Heart left ventricle (tissue), 13 donors: ENCODE measurements around the gene TPD52L2.

Experiments
- CTCF ChIP-seq, 12 donors: fragments of 200-600 bp; sonication (generic) in 4 of 12; IDR thresholded peaks; one replicate each; pipeline versions ENCODE4 v1.5.0 to v1.8.0; 2018 to 2022; ENCODE audit warnings: antibody characterized with exemption in 12 of 12, mild to moderate bottlenecking in 5 of 12
- POLR2A ChIP-seq, 2 donors: fragments of 450-650 bp; IDR thresholded peaks; one replicate each; pipeline ENCODE4 v1.6.1; 2017; ENCODE audit warnings: antibody characterized with exemption in 2 of 2, mild to moderate bottlenecking in 2 of 2, moderate library complexity in 2 of 2
- donor health status: ischemic (EF 13 %, LVEDD 7.1; RV severe dilation, severe dysfunction).
- donor health status: DM: no; HTN: yes; CAD: no.
- donor health status: DM: no; HTN: no; CAD: no.
- donor health status: ischemic (EF 25% LVEDD 6.9; RV normal size, moderate dysfunction).
- donor health status: ischemic (EF 25% LVEDD 5.7; RV mildly dilated, moderate dysfunction).
- donor health status: ischemic (EF 35%, LVEDD 5.7; RV mildly dilated, moderate dysfunction).
- donor health status: nonischemic (EF 11% LVEDD 7.7; RV severe dilation, severe dysfunction).
- donor health status: DM: yes; HTN: yes; CAD: no.
- donor health status: PGD.
- donor health status: ischemic (EF 29% LVEDD 5.4; RV normal size, mild dysfunction).
- donor health status: nonischemic (EF 23%, LVEDD 6.1; RV moderate dilation, normal function).

- TF ChIP-seq CTCF (IDR thresholded peaks at IDR 0.05) (no peak), POLR2A (IDR thresholded peaks at IDR 0.05) (no peak)
Observed at GRCh38 chr20:63833776-63834490, 31.1 kb upstream of the TPD52L2 start.
